Testis (tissue), 3 donors: ENCODE results near the gene LRRK1. TPM values are rescaled to one million over a fixed set of nuclear protein-coding genes. Genes with fewer than 3 reads are reported as not detected.

Source experiments
- DNase-seq: peaks from one replicate; pipeline ENCODE4 v3.0.0-alpha.2; 2019
- H3K27ac ChIP-seq, 2 donors: fragments of 200-600 bp; sonication (generic); one replicate each; pipeline ENCODE4 v1.5.1; 2019
- H3K27me3 ChIP-seq: fragments of 200-600 bp; sonication (generic); one replicate; pipeline ENCODE4 v1.5.1; 2019
- H3K36me3 ChIP-seq: fragments of 200-600 bp; sonication (generic); one replicate; pipeline ENCODE4 v1.5.1; 2017; ENCODE audit warnings: low read depth; ENCODE audit errors: missing control alignments
- H3K4me1 ChIP-seq: fragments of 200-600 bp; sonication (generic); one replicate; pipeline ENCODE4 v1.5.1; 2019
- H3K4me3 ChIP-seq, 2 donors: fragments of 200-600 bp; sonication (generic); one replicate each; pipeline ENCODE4 v1.5.1; 2017 to 2019
- H3K9me3 ChIP-seq: fragments of 200-600 bp; sonication (generic); one replicate; pipeline ENCODE4 v1.5.1; 2017
- CTCF ChIP-seq, 3 experiments: fragments of 450-650 bp in 2 of 3; fragments of 200-600 bp in 1 of 3; sonication (generic) in 1 of 3; IDR thresholded peaks; one replicate each; pipeline ENCODE4 v1.5.1; 2016 to 2019; ENCODE audit warnings: antibody characterized with exemption in 3 of 3, mild to moderate bottlenecking in 2 of 3, moderate library complexity in 1 of 3
- POLR2A ChIP-seq: fragments of 450-650 bp; IDR thresholded peaks from one replicate; pipeline ENCODE4 v1.6.1; 2017; ENCODE audit warnings: antibody characterized with exemption, mild to moderate bottlenecking, moderate library complexity
- WGBS, 2 donors: methylation state at CpG; one replicate each; pipeline ENCODE4 v1.1.5; 2018; 5-methylcytosine and 5-hydroxymethylcytosine counted together
- intact Hi-C: fragments of 100-400 bp; cut with DNase I; formaldehyde crosslinking; loops from one replicate; pipeline ENCODE4 v1.15.1; 2023; ENCODE audit warnings: low total_unique reads
- polyA plus RNA-seq: library from polyadenylated mRNA; stranded (reverse); fragments of 350-450 nt; fragmentation: Illumina TruSeq; extraction: RNeasy Lipid Tissue Mini Kit (QIAGEN cat#74804); gene quantifications from one replicate; pipeline ENCODE4 v1.2.3, GENCODE V29; 2014; ENCODE audit warnings: low read depth, low replicate concordance; ENCODE audit not compliant: insufficient read depth
- total RNA-seq, 2 donors: library from RNA; depleted of rRNA; stranded (reverse); fragments of >200 nt; gene quantifications; one replicate each; pipeline ENCODE4 v1.2.3, GENCODE V29; 2016

The LRRK1 gene
- total and polyA plus RNA-seq, 3 donors from 2014 or later: 18.8 to 24.6 (median 23.0) TPM

- Histone ChIP-seq H3K36me3 (no peaks in the 10 kb centered on the region), H3K4me1 (peaks cover 29% of the 10 kb centered on the region), H3K27me3 (no peaks in the 10 kb centered on the region), H3K9me3 (no peaks in the 10 kb centered on the region), H3K4me3 (no peak overlapping the region), H3K27ac (peak overlapping the region; percentile 71 to 88)
- 90 to 91% methylated on average over 13 of the region's 13 CpGs for WGBS, 2 donors
- no peak for DNase-seq
- TF ChIP-seq POLR2A (no peak), CTCF (IDR thresholded peaks at IDR 0.05) (no peak)
- intact Hi-C loops: no loop called here
These were observed 124.9 kb downstream of the LRRK1 start for GRCh38 chr15:101043911-101044624.

- DNase-seq: peak; percentile 9
- Histone ChIP-seq H3K4me1 (peaks cover 29% of the 10 kb centered on the region), H3K27ac (peak overlapping the region; percentile 71 to 88), H3K4me3 (no peak overlapping the region), H3K27me3 (no peaks in the 10 kb centered on the region), H3K36me3 (no peaks in the 10 kb centered on the region), H3K9me3 (no peaks in the 10 kb centered on the region)
- 75 to 78% methylated on average over 11 of the region's 11 CpGs for WGBS, 2 donors
- TF ChIP-seq CTCF (IDR thresholded peaks at IDR 0.05) (no peak), POLR2A (no peak)
- intact Hi-C loops: no loop called here
These were observed 125.6 kb downstream of the LRRK1 start for GRCh38 chr15:101044625-101045235.

GRCh38 chr15:101045236-101045646 lies 126.1 kb downstream of the LRRK1 start:
- peaks cover 30% of the 10 kb centered on the region for H3K4me1 ChIP-seq
- no peaks in the 10 kb centered on the region for H3K27me3 ChIP-seq
- TF ChIP-seq CTCF (IDR thresholded peaks at IDR 0.05): no peak
- no peaks in the 10 kb centered on the region for H3K36me3 ChIP-seq
- intact Hi-C loops: no loop called here
- H3K4me3 ChIP-seq: no peak overlapping the region
- peak; percentile 64 for DNase-seq
- no peaks in the 10 kb centered on the region for H3K9me3 ChIP-seq
- WGBS, 2 donors: 54 to 69% methylated on average over 14 of the region's 14 CpGs
- H3K27ac ChIP-seq: peak overlapping the region; percentile 71 to 88

- DNase-seq: peak; percentile 31
- 68 to 71% methylated on average over 15 to 19 of the region's 19 CpGs for WGBS, 2 donors
These were observed 126.9 kb downstream of the LRRK1 start for GRCh38 chr15:101045835-101046691.

More at GRCh38 chr15:101045835-101046691, 126.9 kb downstream of the LRRK1 start:
- TF ChIP-seq CTCF (IDR thresholded peaks at IDR 0.05): no peak
- no peak for TF ChIP-seq POLR2A
- H3K4me1 ChIP-seq: peaks cover 36% of the 10 kb centered on the region
- peak overlapping the region; percentile 64 to 88 for H3K27ac ChIP-seq
- H3K9me3 ChIP-seq: no peaks in the 10 kb centered on the region
- intact Hi-C loops: no loop called here
- H3K36me3 ChIP-seq: no peaks in the 10 kb centered on the region
- no peaks in the 10 kb centered on the region for H3K27me3 ChIP-seq
- no peak overlapping the region for H3K4me3 ChIP-seq
